HepG2 (cell line): Measurements from ENCODE around the gene SPAG9. TPM values are rescaled to one million over a fixed set of nuclear protein-coding genes. Genes with fewer than 3 reads are reported as not detected.

Experiments
- CENPX ChIP-seq: sonication (generic); formaldehyde crosslinking; IDR thresholded peaks from 2 replicates; pipeline ENCODE4 v1.9.0; 2021; ENCODE audit warnings: mild to moderate bottlenecking, missing genetic modification reagents, moderate library complexity
- DMAP1 ChIP-seq: IDR thresholded peaks from 2 replicates; pipeline ENCODE4 v1.6.1; 2016
- HNRNPL ChIP-seq: fragments of 200-400 bp; formaldehyde crosslinking; IDR thresholded peaks from 2 replicates; pipeline ENCODE4 v1.6.1; 2017; ENCODE audit warnings: mild to moderate bottlenecking, low read depth, low read length
- KAT2B ChIP-seq: fragments of 150-350 bp; IDR thresholded peaks from 2 replicates; pipeline ENCODE4 v1.6.1; 2014; ENCODE audit warnings: low read depth, low read length, borderline replicate concordance
- MEIS1 ChIP-seq: sonication (generic); formaldehyde crosslinking; IDR thresholded peaks from 2 replicates; pipeline ENCODE4 v1.9.0; 2021; ENCODE audit warnings: mild to moderate bottlenecking, missing genetic modification reagents, moderate library complexity, borderline replicate concordance
- SMAD3 ChIP-seq: sonication (generic); formaldehyde crosslinking; IDR thresholded peaks from 2 replicates; pipeline ENCODE4 v1.4.0; 2020; ENCODE audit warnings: missing genetic modification reagents
- SMC3 ChIP-seq: IDR thresholded peaks from 2 replicates; pipeline ENCODE4 v1.6.1; 2011; ENCODE audit warnings: low read length, improper control_type of control experiment
- SRSF9 ChIP-seq: fragments of 200-400 bp; formaldehyde crosslinking; IDR thresholded peaks from 2 replicates; pipeline ENCODE4 v1.6.1; 2018; ENCODE audit warnings: borderline replicate concordance, mild to moderate bottlenecking, low read depth, low read length; ENCODE audit not compliant: insufficient read depth, poor library complexity, severe bottlenecking
- ZNF207 ChIP-seq: fragments of 450-650 bp; IDR thresholded peaks from 2 replicates; pipeline ENCODE4 v1.6.1; 2016; ENCODE audit warnings: antibody characterized with exemption, borderline replicate concordance
- ZNF317 ChIP-seq: sonication (generic); formaldehyde crosslinking; IDR thresholded peaks from 2 replicates; pipeline ENCODE4 v1.5.0; 2020; ENCODE audit warnings: mild to moderate bottlenecking, missing genetic modification reagents
- ZNF570 ChIP-seq: sonication (generic); formaldehyde crosslinking; IDR thresholded peaks from 2 replicates; pipeline ENCODE4 v1.4.0; 2020; ENCODE audit warnings: mild to moderate bottlenecking, missing genetic modification reagents, borderline replicate concordance
- ZNF574 ChIP-seq: sonication (generic); formaldehyde crosslinking; IDR thresholded peaks from 2 replicates; pipeline ENCODE4 v1.4.0; 2020; ENCODE audit warnings: missing genetic modification reagents
- ZSCAN22 ChIP-seq: sonication (generic); formaldehyde crosslinking; IDR thresholded peaks from 2 replicates; pipeline ENCODE4 v1.4.0; 2020; ENCODE audit warnings: mild to moderate bottlenecking, missing genetic modification reagents
- polyA plus RNA-seq, 8 experiments: library from polyadenylated mRNA; depleted of rRNA in 3 of 8; stranded (reverse) in 7 of 8; unstranded in 1 of 8; fragments of >200 nt; fragmentation: Illumina TruSeq in 4 of 8; extraction: Trizol in 4 of 8; gene quantifications; 2 replicates each; pipeline versions ENCODE4 v1.2.1 to v1.2.3, GENCODE V29; 2011 to 2016; ENCODE audit warnings: low read depth in 4 of 8, missing spikeins in 1 of 8, mixed read lengths in 1 of 8; ENCODE audit not compliant: insufficient read depth in 1 of 8
- total RNA-seq, 5 experiments: library from RNA; depleted of rRNA; stranded (reverse); fragments of >200 nt; fragmentation: Illumina TruSeq; extraction: Trizol; gene quantifications; 2 replicates each; pipeline ENCODE4 v1.2.3, GENCODE V29; 2016; ENCODE audit warnings: low read depth in 1 of 5
- TF ChIP-seq, protein P1 (sequence below): sonication (generic); formaldehyde crosslinking; IDR thresholded peaks from 2 replicates; pipeline ENCODE4 v1.4.0; 2020; ENCODE audit warnings: mild to moderate bottlenecking, missing genetic modification reagents
- TF ChIP-seq, protein P2 (sequence below): fragments of 450-650 bp; IDR thresholded peaks from 2 replicates; pipeline ENCODE4 v1.6.1; 2017

Gene SPAG9
- total and polyA plus RNA-seq, 2 of the 13 experiments (the other 11 are each of a cell fraction or from before 2014, with no cell fraction given), result 43.2 to 78.6 TPM

- TF ChIP-seq MEIS1 (no peak), SMAD3 (no peak), SRSF9 (no peak), DMAP1 (CRISPR knock-in tag) (peak; percentile 34; the same call in 1 of the 2 replicates), HNRNPL (no peak), SMC3 (no peak), CENPX (CRISPR knock-in tag) (no peak), ZSCAN22 (CRISPR knock-in tag) (no peak), ZNF570 (CRISPR knock-in tag) (no peak), ZNF574 (CRISPR knock-in tag) (peak; percentile 63; the same call in 1 of the 2 replicates), KAT2B (no peak), ZNF317 (CRISPR knock-in tag) (0 out of 2 replicates have a peak, but pooled peaks have one; percentile 21), ZNF207 (no peak)
- TF ChIP-seq, protein P1, sequence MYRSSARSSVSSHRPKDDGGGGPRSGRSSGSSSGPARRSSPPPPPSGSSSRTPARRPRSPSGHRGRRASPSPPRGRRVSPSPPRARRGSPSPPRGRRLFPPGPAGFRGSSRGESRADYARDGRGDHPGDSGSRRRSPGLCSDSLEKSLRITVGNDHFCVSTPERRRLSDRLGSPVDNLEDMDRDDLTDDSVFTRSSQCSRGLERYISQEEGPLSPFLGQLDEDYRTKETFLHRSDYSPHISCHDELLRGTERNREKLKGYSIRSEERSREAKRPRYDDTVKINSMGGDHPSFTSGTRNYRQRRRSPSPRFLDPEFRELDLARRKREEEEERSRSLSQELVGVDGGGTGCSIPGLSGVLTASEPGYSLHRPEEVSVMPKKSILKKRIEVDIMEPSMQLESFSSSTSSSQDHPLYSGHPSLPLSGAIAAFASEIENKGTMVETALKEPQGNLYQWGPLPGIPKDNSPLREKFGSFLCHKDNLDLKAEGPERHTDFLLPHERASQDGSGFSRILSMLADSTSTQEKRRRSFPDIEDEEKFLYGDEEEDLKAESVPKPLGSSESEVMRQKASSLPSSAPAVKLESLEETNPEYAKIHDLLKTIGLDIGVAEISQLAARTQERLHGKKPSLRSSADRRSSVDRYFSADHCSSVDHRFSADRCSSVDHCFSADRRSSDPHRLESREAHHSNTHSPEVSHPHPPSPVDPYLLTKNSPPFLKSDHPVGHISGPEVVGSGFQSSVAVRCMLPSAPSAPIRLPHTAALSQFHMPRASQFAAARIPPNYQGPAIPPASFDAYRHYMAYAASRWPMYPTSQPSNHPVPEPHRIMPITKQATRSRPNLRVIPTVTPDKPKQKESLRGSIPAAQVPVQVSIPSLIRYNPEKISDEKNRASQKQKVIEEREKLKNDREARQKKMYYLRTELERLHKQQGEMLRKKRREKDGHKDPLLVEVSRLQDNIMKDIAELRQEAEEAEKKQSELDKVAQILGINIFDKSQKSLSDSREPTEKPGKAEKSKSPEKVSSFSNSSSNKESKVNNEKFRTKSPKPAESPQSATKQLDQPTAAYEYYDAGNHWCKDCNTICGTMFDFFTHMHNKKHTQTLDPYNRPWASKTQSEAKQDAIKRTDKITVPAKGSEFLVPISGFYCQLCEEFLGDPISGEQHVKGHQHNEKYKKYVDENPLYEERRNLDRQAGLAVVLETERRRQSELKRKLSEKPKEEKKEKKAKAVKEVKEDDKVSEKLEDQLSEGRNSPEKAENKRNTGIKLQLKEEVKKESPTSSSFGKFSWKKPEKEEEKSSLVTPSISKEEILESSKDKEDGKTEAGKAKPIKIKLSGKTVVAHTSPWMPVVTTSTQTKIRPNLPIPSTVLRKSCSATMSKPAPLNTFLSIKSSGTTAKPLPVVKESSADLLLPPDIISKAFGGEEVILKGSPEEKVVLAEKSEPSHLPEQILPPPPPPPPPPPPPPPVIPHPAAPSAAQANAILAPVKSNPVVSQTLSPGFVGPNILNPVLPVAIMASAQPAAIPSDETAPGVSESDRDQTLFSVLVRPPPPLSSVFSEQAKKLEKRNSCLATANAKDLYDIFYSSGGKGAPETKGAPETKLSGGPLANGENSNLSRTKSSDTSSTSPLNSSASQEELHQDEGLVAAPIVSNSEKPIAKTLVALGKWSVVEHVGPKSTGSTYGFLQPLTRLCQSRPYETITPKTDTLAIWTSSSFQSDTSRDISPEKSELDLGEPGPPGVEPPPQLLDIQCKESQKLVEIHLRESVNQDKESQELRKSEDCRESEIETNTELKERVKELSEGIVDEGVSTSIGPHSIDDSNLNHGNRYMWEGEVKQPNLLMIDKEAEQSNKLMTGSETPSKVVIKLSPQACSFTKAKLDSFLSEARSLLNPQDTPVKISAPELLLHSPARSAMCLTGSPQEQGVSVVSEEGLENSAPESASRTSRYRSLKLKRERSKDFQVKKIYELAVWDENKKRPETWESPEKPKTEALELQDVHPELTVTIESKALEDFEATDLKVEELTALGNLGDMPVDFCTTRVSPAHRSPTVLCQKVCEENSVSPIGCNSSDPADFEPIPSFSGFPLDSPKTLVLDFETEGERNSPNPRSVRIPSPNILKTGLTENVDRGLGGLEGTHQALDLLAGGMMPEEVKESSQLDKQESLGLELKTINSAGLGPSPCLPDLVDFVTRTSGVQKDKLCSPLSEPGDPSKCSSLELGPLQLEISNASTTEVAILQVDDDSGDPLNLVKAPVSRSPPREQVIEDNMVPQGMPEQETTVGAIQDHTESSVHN, result no peak
- TF ChIP-seq, protein P2, sequence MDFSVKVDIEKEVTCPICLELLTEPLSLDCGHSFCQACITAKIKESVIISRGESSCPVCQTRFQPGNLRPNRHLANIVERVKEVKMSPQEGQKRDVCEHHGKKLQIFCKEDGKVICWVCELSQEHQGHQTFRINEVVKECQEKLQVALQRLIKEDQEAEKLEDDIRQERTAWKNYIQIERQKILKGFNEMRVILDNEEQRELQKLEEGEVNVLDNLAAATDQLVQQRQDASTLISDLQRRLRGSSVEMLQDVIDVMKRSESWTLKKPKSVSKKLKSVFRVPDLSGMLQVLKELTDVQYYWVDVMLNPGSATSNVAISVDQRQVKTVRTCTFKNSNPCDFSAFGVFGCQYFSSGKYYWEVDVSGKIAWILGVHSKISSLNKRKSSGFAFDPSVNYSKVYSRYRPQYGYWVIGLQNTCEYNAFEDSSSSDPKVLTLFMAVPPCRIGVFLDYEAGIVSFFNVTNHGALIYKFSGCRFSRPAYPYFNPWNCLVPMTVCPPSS, result no peak
These were observed 1.2 kb upstream of the SPAG9 start (continued) for GRCh38 chr17:51121620-51122472.
